ENCODE results near the gene CAV1.

The CAV1 gene

DNA sequence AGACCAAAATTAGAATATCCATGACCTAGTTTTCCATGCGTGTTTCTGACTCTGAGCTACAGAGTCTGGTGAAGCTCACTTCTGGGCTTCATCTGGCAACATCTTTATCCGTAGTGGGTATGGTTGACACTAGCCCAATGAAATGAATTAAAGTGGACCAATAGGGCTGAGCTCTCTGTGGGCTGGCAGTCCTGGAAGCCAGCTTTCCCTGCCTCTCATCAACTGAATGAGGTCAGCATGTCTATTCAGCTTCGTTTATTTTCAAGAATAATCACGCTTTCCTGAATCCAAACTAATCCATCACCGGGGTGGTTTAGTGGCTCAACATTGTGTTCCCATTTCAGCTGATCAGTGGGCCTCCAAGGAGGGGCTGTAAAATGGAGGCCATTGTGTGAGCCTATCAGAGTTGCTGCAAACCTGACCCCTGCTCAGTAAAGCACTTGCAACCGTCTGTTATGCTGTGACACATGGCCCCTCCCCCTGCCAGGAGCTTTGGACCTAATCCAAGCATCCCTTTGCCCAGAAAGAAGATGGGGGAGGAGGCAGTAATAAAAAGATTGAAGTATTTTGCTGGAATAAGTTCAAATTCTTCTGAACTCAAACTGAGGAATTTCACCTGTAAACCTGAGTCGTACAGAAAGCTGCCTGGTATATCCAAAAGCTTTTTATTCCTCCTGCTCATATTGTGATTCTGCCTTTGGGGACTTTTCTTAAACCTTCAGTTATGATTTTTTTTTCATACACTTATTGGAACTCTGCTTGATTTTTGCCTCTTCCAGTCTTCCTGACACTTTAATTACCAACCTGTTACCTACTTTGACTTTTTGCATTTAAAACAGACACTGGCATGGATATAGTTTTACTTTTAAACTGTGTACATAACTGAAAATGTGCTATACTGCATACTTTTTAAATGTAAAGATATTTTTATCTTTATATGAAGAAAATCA, 35.5 kb downstream of the CAV1 start:
- peak; percentile 4 for DNase-seq

DNA sequence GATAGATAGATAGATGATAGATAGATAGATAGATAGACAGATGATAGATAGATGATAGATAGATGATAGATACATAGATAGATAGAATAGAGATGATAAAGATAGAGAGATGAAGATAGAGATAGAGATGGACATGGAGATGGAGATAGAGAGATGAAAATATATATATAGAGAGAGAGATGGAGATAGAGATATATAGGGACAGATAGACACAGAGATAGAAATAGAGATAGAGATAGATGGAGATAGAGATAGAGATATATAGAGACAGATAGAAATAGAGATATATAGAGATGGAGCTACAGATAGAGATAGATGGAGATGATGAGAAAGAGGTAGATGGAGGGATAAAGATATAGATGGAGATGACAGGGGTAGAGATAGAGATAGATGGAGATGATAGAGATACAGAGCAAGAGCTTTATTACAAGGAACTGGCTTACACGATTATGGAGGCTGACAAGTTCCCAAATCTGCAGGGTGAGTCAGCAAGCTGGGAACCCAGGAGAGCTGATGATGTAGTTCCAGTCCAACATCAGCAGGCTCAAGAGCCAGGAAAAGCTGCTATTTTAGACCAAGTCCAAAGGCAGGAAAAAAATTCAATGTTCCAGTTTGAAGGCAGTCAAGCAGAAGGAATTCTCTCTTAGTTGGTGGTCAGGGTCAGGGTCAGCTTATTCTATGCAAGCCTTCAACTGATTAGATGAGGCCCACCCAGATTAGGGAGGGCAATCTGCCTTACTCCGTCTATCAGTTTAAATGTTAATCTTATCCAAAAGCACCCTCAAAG, 37.1 kb downstream of the CAV1 start:
- DNase-seq = no peak

DNA sequence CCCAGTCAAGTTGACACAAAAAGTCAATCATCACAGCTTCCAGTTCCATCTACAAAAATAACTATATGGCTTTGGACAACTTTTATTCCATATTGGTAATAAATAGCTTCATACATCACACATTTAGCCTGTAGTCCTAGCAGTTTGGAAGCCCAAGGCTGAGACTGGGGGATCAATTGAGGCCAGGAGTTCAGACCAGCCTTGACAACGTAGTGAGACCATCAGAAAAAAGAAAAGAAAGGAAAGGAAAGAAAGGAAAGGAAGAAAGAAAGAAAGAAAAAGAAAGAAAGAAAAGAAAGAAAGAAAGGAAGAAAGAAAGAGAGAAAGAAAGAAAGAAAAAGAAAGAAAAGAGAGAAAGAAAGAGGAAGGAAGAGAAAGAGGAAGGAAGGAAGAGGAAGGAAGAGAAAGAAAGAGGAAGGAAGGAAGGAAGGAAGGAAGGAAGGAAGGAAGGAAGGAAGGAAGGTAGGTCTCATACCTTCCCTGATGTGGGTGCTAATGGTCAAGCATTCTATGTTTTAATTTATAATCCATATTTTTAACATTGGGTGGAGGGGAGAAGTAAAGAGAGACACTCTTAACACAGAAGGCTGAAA, 37.8 kb downstream of the CAV1 start:
- DNase-seq = no peak

DNA sequence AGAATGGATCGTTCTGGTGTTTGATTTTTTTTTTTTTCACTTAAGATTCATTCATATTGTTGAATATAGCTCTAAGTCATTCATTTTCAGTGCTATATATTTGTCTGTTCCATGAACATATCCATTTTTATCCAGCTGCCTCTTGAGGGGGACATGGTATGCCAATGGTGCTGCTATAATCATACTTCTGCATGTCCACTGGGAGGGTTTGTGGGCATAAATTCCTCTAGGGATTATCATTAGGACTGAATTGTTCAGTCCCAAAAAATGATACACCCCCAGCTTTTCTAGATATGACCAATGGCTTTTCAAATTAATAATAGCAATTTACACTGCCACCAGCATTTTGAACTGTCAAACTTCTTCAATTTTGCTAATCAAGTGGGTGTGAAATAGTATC, 41.1 kb downstream of the CAV1 start:
- DNase-seq = no peak

DNA sequence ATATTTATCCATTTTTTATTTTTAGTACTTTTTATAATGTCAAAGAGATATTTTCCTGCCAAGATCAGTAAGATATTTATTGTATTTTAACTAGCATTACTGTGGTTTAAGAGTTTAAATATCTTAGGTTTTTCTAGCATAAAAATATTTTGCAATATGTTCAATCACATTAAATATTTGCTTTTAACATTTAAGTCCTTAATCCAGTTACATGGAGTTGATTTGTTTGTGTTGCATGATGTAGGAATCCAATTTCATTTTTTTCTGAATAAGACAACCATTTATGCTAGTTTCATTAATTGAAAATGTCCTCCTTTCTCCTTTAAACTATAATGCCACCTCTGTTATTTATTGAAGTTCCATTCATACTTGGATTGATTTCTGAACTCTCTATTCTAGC, 41.8 kb downstream of the CAV1 start:
- no peak for DNase-seq

DNA sequence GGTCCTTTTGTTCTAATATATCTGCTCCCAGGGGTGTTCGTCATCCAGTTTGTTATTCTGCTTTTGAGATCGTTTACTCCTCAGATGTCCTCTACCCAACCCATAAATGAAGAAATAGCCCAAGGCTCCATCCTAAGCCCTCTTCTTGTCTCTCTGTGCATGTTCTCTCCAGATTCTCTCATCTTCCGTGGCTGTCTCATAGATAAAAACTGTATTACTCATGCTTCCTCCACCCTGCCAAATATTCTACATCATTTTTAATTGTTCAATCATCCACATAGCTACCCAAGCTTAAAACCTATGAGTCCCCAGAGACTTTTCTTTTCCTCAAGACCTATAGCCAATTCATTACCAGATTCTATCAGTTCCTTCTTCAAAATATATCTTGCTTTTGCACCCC, 44.9 kb downstream of the CAV1 start:
- no peak for DNase-seq

DNA sequence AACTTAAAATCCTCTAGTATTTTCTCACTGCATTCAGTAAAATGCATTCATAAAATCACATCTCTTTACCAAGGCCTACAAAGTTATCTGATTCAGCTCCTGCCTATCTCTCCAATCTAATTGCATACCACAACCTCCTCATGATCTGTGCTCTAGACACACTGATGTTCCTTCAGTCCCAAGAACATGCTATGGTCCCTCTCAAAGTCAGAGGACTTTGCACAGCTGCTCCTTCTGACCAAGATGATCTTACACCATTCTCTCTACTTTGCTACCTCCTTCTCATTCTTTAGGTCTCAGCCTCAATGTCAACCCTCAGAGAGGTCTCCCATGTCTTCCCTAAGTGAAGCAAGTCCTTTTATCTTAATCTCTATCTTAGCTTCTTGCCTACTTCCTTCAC, 45.5 kb downstream of the CAV1 start:
- no peak for DNase-seq

DNA sequence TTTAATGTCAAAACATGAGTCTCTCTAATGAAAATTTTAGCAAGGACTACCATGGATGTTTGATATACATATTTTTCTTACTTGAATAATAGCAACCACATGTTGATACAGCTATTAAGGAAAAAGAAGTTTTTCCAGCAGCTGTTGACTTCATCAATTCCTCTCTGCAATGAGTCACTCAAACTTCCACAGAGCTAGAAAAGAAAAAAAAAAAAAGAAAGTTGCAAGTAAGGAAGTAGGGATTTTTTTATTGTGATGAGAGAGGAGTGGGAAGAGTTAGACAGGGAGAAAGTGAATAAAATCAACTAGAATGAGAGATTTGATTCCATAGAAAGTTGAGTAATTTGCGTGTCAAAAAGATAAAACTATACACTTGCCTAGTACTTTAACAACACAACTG, 46.2 kb downstream of the CAV1 start:
- no peak for DNase-seq

DNA sequence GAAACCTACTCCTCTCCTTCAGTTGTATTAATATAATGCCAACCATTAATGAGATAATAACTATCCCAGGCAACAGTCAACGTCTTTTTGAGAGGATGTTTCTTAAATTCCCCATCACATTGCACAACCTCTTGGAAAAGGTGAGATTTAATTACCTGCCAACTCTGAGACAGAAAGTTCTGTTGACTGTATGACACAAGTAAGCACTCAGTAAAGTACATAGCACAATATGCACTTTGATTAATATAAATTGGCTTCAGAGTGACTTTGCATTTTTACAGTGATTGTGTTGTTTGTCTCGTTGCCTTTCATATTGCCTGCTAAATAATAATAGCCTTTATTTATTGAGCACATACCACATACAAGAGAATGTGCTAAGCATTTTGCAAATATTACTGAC, 46.7 kb downstream of the CAV1 start:
- DNase-seq = no peak

DNA sequence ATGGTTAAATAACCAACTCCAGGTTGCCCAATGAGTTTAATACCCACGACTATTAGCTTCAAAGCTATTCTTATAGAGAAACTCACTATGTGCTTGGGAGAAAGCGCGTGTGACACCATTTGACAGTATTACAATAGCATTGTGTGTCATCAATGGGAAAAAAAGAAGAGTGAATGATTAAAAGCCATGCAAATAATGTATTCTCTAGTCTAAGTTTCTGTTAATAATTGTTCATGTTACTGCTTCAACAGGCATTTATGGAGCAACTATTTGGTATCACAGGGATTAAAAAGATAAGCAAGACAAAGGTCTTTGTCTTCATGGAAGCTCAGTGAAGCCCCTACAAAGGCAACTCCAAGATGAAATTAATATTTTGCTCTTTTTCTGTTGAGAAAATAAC, 47.2 kb downstream of the CAV1 start:
- no peak for DNase-seq

DNA sequence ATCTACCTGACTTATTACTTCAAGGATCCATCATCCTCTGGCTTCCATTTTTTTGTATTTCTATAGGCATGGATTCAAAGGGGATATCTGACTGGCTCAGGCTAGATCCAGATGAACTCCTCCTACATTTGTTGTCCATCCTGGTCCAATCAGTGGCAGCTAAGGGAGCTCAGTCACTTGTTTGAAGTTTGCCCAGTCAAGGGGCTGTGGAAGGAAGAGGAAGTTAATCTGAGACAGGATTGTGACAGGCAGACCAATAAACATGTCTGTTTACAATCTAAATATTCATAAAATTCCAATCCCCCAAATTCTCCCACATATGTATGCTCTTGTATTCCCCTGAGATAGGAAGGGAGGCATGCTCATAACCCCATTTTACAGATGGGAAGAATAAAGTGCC, 48.7 kb downstream of the CAV1 start:
- DNase-seq = no peak

DNA sequence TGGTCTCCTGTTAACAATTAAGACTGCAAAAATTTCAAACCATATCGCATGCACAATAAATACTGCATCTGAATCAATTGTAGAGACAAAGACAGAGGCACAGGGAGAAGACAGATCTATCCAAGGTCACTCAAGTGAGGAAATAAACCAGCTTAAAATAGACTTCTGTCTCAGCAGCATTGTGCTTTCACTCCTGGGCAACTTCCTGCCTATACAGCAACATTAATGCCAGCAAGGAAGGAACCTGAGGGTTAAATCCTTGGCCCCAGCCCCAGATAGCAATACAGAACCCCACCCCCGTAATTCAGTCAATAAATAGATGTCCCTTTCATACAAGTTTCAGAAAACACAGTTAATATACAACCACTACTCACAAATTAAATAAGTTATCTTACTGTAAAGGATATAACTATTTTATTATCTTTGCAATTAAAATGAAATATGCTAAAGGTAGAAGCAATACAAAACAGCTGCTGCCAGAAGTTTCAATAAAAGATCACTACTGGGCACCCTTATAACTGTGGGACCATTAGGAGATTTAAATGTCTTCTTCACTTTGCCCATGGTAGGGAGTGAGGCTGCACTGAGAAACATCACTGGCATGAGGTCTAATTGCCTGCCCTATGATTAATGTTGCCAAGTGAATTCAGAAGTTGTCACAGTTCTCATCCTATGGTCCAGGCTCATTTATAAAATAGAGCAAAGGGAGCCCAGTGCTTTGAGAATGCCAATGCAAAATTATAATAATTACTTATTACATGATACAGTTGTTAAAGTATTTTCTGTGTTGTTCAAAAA, 49.4 kb downstream of the CAV1 start:
- no peak for DNase-seq

DNA sequence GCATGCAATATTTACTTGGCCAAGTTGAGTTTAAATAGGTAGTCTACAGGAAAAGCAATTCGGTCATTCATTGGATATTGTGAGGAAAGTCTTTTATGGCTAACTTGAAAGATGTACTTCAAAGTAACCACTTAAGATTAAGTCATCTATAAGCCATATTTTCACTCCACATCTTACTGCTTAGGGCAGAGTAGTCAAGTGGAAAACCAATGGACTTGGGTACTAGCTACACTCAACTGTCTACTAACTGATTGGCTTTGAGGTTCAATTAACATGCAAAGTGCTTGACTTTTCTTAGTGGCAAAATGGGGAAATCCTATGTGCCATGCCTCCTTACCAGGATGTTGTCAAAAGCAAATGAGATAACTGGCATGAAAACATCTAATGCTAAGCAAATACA, 51.0 kb downstream of the CAV1 start:
- DNase-seq = no peak

DNA sequence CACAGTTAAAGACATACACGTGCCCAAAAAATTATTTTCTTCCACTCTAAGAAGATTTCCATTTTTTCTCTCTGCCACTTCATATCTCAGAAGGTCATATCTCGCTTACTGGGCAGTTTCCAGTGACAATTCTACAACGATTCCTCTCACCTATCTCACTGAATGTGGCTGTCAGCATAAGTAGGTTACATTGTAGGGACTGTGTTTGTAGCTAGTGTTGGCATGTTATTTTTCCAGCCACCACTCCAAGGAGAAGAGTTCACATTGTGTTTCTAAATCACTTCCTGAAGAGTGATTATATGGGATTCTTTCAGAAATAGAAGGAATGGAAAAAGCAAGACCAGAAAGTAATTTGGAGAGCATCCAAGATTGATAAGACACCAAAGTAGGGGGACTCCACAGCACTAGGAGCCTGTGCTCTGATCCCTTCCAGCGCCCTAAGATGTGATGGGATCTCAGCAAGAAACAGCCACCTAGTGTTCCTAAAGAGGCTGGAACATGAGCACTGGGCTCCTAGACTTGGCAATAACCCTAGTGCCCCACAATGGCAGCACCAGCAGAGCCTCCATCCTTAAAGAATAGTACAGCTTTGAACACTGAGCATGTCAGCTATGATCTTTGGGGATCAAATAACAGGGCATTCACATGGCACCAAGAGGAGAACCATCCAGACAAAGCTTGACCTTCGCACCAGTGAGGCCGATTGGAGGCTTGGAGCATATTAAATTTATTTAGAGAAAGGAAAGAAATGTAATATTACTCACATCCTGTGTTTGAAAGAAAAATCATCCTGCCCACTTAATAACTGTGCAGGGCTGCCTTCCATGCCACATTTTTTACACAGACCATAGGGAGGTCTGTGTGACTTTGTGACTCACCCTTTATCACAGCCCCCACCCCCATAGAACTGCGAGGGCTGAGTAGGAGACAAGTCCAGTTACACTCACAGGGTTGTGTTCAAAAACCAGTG, 51.8 kb downstream of the CAV1 start:
- DNase-seq = no peak

DNA sequence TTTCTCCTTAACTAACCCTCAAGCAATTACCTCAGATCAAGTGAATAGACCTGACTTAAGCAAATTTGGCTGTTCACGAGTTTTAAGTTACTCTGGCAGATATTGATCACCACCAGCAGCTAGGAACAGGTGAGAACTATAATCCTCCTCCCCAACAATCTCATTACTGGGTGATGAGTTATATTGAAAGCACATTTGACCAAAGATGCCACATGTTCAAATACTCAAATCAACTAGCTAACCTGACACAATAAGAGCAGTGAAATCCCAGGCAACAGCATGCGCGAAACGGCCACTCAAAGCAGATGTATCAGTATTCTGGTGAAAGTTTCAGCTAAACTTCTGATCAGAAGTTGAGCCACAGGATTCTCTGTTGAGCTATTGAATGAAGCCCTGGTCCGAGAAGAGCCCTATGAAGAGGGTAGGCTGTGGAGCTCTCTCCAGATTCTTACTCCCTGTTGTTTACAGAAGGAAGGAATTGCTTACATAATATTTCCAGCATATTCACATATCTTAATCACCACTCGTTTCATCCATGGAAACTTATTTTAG, 52.6 kb downstream of the CAV1 start:
- DNase-seq = no peak

DNA sequence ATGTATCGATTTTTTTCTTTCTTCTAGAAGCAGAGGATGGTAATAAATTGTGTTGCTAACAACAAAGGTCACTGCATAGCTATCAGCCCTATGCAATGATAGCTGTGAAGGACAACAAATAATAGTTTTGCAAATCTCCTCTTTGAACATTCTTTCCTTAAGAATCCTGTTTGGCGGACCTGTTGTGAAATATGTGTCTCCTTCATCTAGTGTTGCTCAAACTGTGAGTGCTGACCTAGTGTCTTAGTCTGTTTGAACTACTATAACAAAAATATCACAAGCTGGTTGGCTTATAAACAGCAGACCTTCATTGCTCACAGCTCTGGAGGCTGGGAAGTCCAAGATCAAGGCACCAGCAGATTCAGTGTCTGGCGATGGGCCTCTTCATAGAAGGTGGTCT, 53.7 kb downstream of the CAV1 start:
- no peak for DNase-seq

DNA sequence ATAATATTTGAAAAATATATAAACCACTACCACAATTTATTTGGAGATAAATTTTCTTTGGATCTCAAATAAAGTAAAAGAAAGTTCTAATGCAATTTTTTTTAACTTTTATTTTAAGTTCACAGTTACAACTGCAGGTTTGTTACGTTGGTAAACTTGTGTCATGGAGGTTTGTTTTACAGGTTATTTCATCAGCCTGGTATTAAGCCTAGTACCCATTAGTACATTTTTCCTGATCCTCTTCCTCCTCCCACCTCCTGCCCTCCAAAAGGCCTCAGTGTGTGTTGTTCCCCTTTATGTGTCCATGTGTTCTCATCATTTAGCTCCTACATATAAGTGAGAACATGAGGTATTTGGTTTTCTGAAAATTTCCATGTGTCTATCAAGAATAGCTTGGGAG, 54.5 kb downstream of the CAV1 start:
- DNase-seq = no peak

DNA sequence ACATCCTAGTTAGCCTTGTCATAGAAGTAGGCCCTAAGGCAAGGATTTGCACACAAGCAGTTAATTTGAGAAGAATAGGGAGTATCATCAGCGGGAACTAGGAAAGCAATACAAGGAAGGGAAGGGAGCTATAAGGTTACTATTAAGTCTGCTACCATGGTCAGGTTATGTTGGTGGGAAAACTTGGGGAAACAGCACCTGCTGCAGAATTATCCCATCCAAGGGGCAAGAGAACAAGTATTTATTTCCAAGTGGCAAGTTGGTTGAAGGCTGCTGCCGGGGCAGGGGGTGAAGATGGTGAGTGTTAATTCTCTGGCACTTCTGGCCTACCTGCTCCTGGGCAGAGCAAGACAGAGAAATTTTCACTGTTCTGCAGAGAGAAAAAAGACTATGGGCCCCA, 55.0 kb downstream of the CAV1 start:
- no peak for DNase-seq

DNA sequence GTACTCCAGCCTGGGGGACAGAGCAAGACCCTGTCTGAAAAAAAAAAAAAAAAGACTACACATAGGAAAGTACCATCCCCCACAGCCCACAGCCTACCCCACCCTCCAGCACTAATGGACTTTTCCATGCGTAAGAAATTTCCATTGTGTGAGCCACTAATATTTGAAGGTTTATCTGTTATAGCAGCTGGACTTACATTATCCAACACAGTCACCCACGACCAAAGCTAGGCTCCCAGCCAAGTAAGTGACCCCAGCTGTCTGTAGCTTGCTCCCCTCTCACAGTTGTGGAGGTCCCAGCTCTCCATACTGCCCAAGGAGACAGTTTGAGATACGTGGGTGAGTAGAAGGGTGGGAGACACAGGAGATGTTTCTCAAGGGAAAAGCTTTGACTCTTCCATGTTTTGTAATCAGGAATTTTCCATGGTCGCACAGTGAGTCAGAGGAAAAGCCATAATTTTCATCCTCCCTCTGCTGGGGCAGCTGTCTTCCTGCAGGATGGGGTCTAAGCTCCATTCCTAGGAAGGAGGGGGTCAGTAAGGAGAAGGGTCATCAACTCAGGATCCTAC, 57.4 kb downstream of the CAV1 start:
- no peak for DNase-seq

DNA sequence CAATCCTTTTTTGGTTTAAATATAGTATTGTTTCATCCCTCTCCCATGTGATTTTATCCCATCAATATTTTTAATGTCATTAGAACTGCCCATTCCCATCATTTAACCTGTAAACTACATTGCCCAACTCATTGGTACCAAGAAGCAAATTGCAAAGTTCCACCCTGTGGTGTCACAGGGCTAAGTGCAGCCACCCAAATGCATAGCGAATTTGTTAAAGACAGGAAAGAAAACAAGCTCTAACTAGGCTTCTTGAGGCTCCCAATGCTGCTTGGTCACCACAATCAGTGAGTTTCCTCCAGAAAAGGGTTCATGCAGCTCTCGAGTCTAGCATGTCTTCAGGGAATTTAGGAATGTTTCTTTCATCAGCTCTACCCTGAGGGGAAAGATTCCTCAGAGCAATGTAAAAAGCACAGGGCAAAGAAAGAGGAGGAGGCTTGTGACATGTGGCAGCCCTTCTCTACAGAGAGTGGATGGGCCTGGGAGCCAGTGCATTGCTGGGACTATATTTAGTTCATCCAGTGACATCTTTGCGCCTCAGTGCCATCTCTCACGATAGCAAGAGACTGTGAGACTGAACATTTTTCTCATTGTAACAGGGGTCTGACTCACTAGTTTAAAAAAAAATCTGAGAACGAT, 58.1 kb downstream of the CAV1 start:
- DNase-seq = no peak

DNA sequence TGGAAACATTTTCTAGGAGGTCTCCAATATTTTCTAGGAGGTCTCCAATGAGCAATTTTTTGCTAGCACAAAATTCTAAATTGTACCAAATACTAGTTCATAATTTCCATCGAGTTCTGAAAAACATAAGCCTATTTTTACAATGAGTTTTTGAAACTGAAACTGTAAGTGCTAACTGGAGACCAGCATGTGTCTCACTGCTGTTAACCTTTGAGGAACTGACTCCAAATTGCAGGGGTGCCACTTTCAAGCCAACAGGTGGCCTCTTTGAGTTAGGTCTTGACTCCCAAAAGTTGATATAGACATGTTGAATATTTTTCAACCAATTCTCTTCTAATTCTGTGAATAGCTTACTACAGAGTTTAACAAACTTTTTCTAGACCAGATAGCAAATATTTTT, 58.8 kb downstream of the CAV1 start:
- no peak for DNase-seq

Data from NCI-H774 (cell line).